ENCODE data around the gene SYT9. TPM values are rescaled to one million over a fixed set of nuclear protein-coding genes. Genes with fewer than 3 reads are reported as not detected.

SYT9 gene
- total RNA-seq, 1 experiment from 2014 or later, result 1.3 TPM

DNA sequence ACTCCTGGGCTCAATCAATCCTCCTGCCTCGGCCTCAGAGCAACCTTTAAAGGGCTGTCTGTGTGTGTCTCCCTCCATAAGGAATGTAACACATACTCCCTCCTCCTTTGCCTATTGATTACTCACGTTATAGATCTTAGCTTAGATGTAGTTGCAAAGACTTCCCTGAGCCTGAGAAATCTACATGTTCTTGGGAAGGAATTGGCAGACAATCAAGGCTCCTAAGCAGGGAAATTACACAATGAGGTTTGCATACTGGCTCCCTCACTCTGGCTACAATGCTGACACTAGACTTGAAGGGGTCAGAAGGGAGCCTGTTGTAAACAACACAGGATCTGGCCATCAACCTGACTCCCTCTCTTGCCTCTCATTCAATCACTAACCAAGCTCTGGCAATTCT is 228.4 kb downstream of the SYT9 start:
- H3K36me3 ChIP-seq (replicated peaks; ENCODE audit: control insufficient read depth, insufficient read depth, low read length), result no peaks in the 10 kb centered on the region
- H3K27me3 ChIP-seq (ENCODE audit: control insufficient read depth, insufficient read depth, low read length), result no peaks in the 10 kb centered on the region
- no peak for DNase-seq
- no peak overlapping the region for H3K4me3 ChIP-seq (ENCODE audit: insufficient read depth, low read depth, low read length)

- no peaks in the 10 kb centered on the region for H3K36me3 ChIP-seq (replicated peaks; ENCODE audit: control insufficient read depth, insufficient read depth, low read length)
- no peak overlapping the region for H3K4me3 ChIP-seq (ENCODE audit: insufficient read depth, low read depth, low read length)
- DNase-seq, result no peak
- no peaks in the 10 kb centered on the region for H3K27me3 ChIP-seq (ENCODE audit: control insufficient read depth, insufficient read depth, low read length)
Observed at GRCh38 chr11:7484131-7484530, 232.4 kb downstream of the SYT9 start.

DNA sequence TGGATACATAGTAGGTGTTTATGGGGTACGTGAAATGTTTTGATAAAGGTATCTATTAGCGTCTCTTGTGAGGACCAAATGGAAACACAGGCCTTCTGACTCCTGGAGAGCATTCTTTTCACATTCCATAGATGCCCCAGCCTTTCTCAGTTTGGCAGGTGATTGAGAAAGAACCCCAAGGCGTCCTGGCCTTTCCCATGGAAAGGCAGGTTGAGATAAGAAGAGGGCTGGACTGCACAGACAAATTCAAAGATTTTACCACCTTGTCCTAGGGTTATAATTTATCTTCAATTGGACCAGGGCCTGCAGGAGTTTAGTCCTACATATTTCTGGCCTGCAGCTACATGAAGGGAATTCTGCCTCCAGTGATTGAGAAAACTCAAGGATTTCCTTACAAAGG is 232.9 kb downstream of the SYT9 start:
- Histone ChIP-seq H3K4me3 (ENCODE audit: insufficient read depth, low read depth, low read length) (no peak overlapping the region), H3K36me3 (replicated peaks; ENCODE audit: control insufficient read depth, insufficient read depth, low read length) (no peaks in the 10 kb centered on the region), H3K27me3 (ENCODE audit: control insufficient read depth, insufficient read depth, low read length) (no peaks in the 10 kb centered on the region)
- peak; percentile 18 for DNase-seq

GRCh38 chr11:7485186-7486097 is 233.7 kb downstream of the SYT9 start, which contains the start of gene OLFML1:
OLFML1 (plus strand) TSS chr11:7485506; CDS start chr11:7485876, 370 bp downstream.
- no peak for DNase-seq
- Histone ChIP-seq H3K4me3 (ENCODE audit: insufficient read depth, low read depth, low read length) (no peak within 1 kb of the TSS), H3K36me3 (replicated peaks; ENCODE audit: control insufficient read depth, insufficient read depth, low read length) (no peaks in the 10 kb centered on the region), H3K27me3 (ENCODE audit: control insufficient read depth, insufficient read depth, low read length) (no peaks in the 10 kb centered on the region)

DNA sequence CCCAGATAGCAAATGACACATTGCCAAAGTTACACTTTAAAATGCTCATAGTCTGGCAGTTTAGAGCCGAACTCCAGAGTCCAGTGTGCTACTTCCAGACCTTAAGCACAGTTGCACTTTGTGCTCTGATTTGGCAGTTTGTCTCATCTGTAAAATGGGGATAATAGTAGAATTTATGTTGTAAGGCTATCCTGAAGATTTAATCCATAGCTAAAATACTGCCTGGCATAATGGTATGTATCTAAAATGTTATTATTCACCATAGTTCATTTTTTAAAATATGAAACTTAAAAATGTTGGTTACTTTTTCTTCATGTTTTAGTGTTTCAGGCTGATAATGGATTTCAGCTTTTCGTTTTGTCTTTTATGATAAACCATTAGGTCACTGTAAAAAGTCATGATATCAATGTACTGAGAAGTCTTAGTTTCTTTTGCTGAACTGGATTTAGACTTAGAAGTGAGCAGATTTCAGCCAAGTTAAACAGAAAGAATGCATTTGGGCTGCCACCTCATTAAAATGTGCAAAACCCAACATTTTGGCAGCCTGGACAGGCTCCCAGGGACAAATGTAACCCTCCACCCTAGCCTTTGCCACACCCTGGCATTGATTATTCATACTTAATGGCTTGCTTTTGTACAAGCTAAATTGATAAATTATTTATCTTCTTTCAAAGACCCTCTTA is 234.5 kb downstream of the SYT9 start:
- no peak for DNase-seq
- no peaks in the 10 kb centered on the region for H3K27me3 ChIP-seq (ENCODE audit: control insufficient read depth, insufficient read depth, low read length)
- no peaks in the 10 kb centered on the region for H3K36me3 ChIP-seq (replicated peaks; ENCODE audit: control insufficient read depth, insufficient read depth, low read length)
- H3K4me3 ChIP-seq (ENCODE audit: insufficient read depth, low read depth, low read length), result no peak overlapping the region

GRCh38 chr11:7486781-7487140 is 235.1 kb downstream of the SYT9 start:
- no peak for DNase-seq
- no peaks in the 10 kb centered on the region for H3K36me3 ChIP-seq (replicated peaks; ENCODE audit: control insufficient read depth, insufficient read depth, low read length)
- no peaks in the 10 kb centered on the region for H3K27me3 ChIP-seq (ENCODE audit: control insufficient read depth, insufficient read depth, low read length)
- H3K4me3 ChIP-seq (ENCODE audit: insufficient read depth, low read depth, low read length), result no peak overlapping the region

- no peak for DNase-seq
- Histone ChIP-seq H3K4me3 (ENCODE audit: insufficient read depth, low read depth, low read length) (no peak overlapping the region), H3K27me3 (ENCODE audit: control insufficient read depth, insufficient read depth, low read length) (no peaks in the 10 kb centered on the region), H3K36me3 (replicated peaks; ENCODE audit: control insufficient read depth, insufficient read depth, low read length) (no peaks in the 10 kb centered on the region)
Observed at GRCh38 chr11:7487360-7487759, 235.7 kb downstream of the SYT9 start.

GRCh38 chr11:7488681-7489080 is 237.0 kb downstream of the SYT9 start:
- Histone ChIP-seq H3K36me3 (replicated peaks; ENCODE audit: control insufficient read depth, insufficient read depth, low read length) (no peaks in the 10 kb centered on the region), H3K27me3 (ENCODE audit: control insufficient read depth, insufficient read depth, low read length) (no peaks in the 10 kb centered on the region), H3K4me3 (ENCODE audit: insufficient read depth, low read depth, low read length) (no peak overlapping the region)
- DNase-seq, result no peak

DNA sequence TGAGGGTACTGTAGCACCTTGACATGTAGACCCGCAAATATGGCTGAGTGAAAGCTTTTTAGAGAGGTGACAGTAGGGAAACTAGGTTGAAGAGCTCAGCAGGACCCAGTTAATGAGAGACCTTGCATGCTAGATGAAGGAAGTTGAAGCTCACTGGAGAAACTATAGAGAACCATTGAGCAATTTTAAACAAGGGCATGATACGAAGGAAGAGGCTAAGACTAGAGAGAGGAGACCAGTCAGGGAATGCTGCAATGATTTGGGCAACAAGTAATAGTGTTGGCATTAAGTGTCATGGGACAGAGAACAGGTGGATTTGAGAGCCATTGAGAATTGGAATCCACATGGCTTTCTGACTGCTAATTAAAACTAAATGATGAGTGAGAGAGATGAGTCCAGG is 237.7 kb downstream of the SYT9 start:
- H3K36me3 ChIP-seq (replicated peaks; ENCODE audit: control insufficient read depth, insufficient read depth, low read length), result no peaks in the 10 kb centered on the region
- no peak overlapping the region for H3K4me3 ChIP-seq (ENCODE audit: insufficient read depth, low read depth, low read length)
- no peaks in the 10 kb centered on the region for H3K27me3 ChIP-seq (ENCODE audit: control insufficient read depth, insufficient read depth, low read length)
- no peak for DNase-seq

DNA sequence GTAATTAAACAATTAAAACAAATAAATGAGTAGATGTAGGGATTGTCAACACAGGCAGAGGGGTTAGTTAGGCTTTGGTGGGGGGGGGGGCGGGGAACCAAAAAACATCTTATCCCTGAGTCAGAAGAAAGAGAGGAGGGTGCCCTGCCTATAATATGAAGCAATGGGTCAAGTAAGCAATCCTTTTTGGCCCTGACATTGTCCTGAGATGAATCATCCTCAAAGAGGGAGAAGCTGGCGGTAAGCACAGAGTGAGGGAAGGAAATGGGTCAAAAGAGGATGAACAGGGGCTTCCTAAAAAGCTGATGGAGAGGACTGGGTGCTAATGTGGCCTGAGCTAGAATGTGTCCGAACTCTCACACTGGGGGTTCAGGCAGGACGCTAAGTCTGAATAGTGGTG is 238.3 kb downstream of the SYT9 start:
- no peak for DNase-seq
- Histone ChIP-seq H3K27me3 (ENCODE audit: control insufficient read depth, insufficient read depth, low read length) (no peaks in the 10 kb centered on the region), H3K36me3 (replicated peaks; ENCODE audit: control insufficient read depth, insufficient read depth, low read length) (no peaks in the 10 kb centered on the region), H3K4me3 (ENCODE audit: insufficient read depth, low read depth, low read length) (no peak overlapping the region)

DNA sequence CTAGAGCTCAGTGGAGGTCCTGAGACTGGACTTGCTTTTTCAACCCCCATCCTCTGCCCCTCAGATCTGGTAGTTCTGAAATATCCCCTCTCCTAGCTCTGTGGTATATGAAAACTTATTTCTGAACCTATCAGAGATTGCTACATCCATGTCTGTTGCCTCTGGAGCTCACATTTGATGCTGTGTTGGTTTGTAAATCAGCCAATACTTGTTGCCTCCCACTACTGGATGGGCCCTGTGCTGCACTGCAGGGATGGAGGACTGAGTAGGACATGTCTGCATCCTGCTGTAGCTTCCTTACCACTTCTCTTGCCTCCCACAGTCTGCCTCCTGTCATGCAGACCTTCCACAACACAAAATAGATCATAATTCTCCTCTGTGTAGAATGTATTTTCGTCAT is 238.8 kb downstream of the SYT9 start:
- DNase-seq, result no peak
- no peaks in the 10 kb centered on the region for H3K36me3 ChIP-seq (replicated peaks; ENCODE audit: control insufficient read depth, insufficient read depth, low read length)
- no peaks in the 10 kb centered on the region for H3K27me3 ChIP-seq (ENCODE audit: control insufficient read depth, insufficient read depth, low read length)
- H3K4me3 ChIP-seq (ENCODE audit: insufficient read depth, low read depth, low read length), result no peak overlapping the region

DNA sequence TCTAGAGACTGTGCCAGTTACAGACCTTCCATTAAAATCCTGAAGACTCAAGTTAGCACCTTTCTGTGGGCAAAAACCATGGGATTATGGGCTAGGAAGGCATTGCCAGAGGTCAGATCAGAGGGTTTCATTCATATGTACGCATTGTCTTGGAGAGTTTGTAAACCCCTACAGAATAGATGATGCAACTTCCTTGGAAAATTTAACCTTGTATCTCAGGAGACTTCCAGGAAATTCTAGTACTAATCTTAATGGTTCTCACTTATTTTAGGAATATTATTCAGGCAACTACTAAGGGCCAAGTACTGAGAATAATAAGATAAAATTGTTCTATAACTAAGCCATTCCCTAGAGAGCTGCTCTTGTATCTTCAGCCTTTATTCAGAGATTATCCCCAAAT is 240.5 kb downstream of the SYT9 start:
- Histone ChIP-seq H3K27me3 (ENCODE audit: control insufficient read depth, insufficient read depth, low read length) (no peaks in the 10 kb centered on the region), H3K4me3 (ENCODE audit: insufficient read depth, low read depth, low read length) (no peak overlapping the region), H3K36me3 (replicated peaks; ENCODE audit: control insufficient read depth, insufficient read depth, low read length) (no peaks in the 10 kb centered on the region)
- DNase-seq, result no peak

DNA sequence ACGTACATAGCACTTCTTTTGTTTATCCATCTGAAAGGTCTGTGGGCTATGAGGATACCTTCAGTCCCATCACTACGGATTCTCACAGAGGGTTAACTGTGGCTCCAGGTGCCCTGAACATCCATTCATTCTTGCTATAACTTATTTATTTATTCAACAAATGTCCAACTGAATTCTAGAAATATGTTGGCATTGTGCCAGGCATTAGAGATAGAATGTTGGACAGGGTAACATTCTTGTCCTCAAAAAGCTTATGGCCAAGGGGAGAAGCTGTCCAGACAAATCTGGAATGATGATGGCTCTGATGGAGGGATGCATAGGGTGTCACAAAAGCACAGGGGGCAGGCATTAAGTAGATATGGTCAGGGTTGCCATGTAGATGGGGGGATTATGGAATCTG is 242.0 kb downstream of the SYT9 start:
- no peaks in the 10 kb centered on the region for H3K27me3 ChIP-seq (ENCODE audit: control insufficient read depth, insufficient read depth, low read length)
- DNase-seq, result no peak
- H3K36me3 ChIP-seq (replicated peaks; ENCODE audit: control insufficient read depth, insufficient read depth, low read length), result no peaks in the 10 kb centered on the region
- no peak overlapping the region for H3K4me3 ChIP-seq (ENCODE audit: insufficient read depth, low read depth, low read length)

GRCh38 chr11:7494086-7494745 is 242.5 kb downstream of the SYT9 start:
- no peak overlapping the region for H3K4me3 ChIP-seq (ENCODE audit: insufficient read depth, low read depth, low read length)
- H3K27me3 ChIP-seq (ENCODE audit: control insufficient read depth, insufficient read depth, low read length), result no peaks in the 10 kb centered on the region
- DNase-seq, result no peak
- H3K36me3 ChIP-seq (replicated peaks; ENCODE audit: control insufficient read depth, insufficient read depth, low read length), result no peaks in the 10 kb centered on the region

All from H7 (cell line).